C1 segment of cervical spinal cord (tissue), 14 donors: Measurements from ENCODE around the gene HAGH.
A peak's percentile ranks its signal among the peaks of the same experiment; 100 is the strongest.

Experiments
- DNase-seq, 14 donors: peaks; one replicate each; lab custom pipeline; 2025; lab: John Stamatoyannopoulos, UW

Gene HAGH

GRCh38 chr16:1763521-1764511 is 62.8 kb downstream of the HAGH start:
- peak in 1 of 14 donors; percentile 48 for DNase-seq

GRCh38 chr16:1762879-1763520 is 63.6 kb downstream of the HAGH start:
- DNase-seq = peak in 1 of 14 donors; percentile 39

DNA sequence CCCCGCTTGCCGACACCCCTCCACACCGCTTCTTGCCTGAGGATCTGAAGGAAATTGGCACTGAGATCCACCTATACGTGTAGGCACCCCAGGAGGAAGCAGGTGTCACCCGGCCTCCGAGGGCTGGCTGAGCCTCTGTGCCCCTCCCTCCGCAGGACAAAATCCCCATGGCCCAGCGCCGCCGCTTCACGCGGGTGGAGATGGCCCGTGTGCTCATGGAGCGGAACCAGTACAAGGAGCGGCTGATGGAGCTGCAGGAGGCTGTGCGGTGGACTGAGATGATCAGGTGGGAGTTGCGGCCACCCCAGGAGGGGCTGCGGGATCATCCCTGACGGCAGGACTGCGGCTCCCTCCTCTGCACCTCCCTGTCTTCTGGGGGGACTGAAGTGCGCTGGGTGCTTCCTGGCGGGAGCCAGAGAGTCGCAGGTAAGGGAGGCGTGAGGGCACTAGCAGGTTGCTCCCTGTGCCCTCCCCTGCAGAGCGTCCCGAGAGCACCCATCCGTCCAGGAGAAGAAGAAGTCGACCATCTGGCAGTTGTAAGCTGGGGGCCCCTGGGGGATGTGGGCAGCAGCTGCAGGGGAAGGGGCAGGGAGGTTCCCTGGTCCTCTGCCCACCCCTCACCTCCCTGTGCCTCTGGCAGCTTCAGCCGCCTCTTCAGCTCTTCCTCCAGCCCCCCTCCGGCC is 64.3 kb downstream of the HAGH start:
- DNase-seq = no peak

DNA sequence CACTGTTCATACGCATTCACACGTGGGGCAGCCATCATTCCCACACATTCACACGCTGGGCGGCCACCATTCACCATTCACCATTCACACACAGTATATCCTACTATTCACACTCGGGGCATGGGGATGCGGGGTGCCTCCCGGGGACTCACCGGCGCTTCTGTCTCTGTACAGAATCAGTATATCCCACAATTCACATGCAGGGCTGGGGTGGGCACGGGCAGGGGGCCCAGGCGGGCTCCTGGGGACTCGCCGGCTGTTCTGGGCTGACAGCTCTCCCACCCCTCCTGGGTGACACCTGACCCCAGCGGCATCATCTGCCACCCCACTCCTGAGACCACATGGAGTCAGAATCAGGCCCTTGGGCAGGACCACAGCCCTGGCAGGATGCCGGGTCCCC is 64.9 kb downstream of the HAGH start:
- DNase-seq = no peak

- DNase-seq = no peak
Measured at GRCh38 chr16:1760911-1761310, 65.7 kb downstream of the HAGH start.

DNA sequence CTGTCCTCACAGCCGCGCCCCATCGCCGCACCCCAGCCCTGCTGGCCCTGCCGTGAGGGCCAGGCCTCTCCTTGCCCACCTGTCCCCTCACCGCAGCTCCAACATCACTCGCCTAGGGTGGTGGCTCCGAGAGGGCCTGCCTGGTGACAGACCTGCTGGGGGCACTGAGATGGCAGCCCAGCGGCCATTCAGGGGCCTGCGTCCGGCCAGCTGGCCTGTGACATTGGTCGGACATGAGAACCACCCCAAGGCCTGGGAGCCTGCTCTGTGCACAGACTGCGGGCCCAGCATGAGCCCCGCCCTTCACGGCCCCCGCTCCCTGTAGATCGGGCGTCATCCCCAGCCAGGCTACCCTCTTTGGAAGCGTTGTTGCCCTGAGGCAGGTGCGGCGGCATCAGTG is 67.1 kb downstream of the HAGH start:
- peak in 1 of 14 donors; percentile 21 for DNase-seq

DNA sequence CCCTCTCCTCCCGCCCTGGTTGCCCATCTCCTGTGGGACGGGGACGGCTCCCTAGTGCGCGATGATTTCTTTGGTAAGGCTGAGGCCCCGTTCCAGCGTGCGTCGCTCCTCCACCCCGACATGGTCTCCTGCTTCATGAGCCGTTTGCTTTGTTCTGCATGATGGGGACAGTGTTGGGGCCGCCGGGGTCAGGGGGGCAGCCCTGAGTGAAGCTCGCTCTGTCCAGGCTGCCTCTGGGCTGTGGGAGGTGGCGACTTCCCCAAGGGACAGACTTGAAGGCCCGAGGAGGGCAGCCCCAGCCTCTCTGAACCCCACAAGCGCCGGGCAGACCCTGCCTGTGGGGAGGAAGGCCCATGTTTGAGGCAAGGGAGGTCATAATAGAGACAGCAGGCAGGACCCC is 67.7 kb downstream of the HAGH start:
- DNase-seq = no peak

- no peak for DNase-seq
Measured at GRCh38 chr16:1757714-1758461, 68.7 kb downstream of the HAGH start.
